Neural cell (in vitro differentiated cells): ENCODE data around the gene CELSR1. TPM values are rescaled to one million over a fixed set of nuclear protein-coding genes. Genes with fewer than 3 reads are reported as not detected.

ENCODE experiments used
- H2AFZ ChIP-seq: fragments of 200-600, 300-800 bp; sonication (generic), shearing (Covaris generic); 2 replicates; pipeline ENCODE4 v1.6.0; 2014; ENCODE audit warnings: low read depth, mild to moderate bottlenecking, antibody characterized with exemption, low read length, moderate library complexity
- H3F3A ChIP-seq: fragments of 200-600 bp; shearing (Covaris generic); 2 replicates; pipeline ENCODE4 v1.6.1; 2016; ENCODE audit warnings: mild to moderate bottlenecking, moderate library complexity, mixed read lengths, antibody characterized with exemption, low read length; ENCODE audit not compliant: insufficient read depth, poor library complexity, severe bottlenecking
- H3K27ac ChIP-seq: fragments of 200-600, 300-800 bp; sonication (generic), shearing (Covaris generic); 2 replicates; pipeline ENCODE4 v1.5.1; 2014; ENCODE audit warnings: mild to moderate bottlenecking, low read length, moderate library complexity
- H3K27me3 ChIP-seq: fragments of 300-800, 200-600 bp; sonication (generic), shearing (Covaris generic); 2 replicates; pipeline ENCODE4 v1.6.0; 2014; ENCODE audit warnings: mild to moderate bottlenecking, low read depth, low read length, moderate library complexity; ENCODE audit not compliant: insufficient read depth
- H3K36me3 ChIP-seq: fragments of 300-800, 200-600 bp; sonication (generic), shearing (Covaris generic); 2 replicates; pipeline ENCODE4 v1.5.1; 2014; ENCODE audit warnings: mild to moderate bottlenecking, antibody characterized with exemption, low read length, moderate library complexity; ENCODE audit not compliant: insufficient read depth
- H3K4me2 ChIP-seq: fragments of 300-800, 200-600 bp; sonication (generic), shearing (Covaris generic); 2 replicates; pipeline ENCODE4 v1.6.0; 2014; ENCODE audit warnings: mild to moderate bottlenecking, low read length
- H3K4me3 ChIP-seq: fragments of 300-800, 200-600 bp; sonication (generic), shearing (Covaris generic); 2 replicates; pipeline ENCODE4 v1.5.1; 2014; ENCODE audit warnings: mild to moderate bottlenecking, low read length, moderate library complexity
- H3K79me2 ChIP-seq: fragments of 200-600 bp; shearing (Covaris generic); replicated peaks from 2 replicates; pipeline ENCODE4 v1.6.0; 2014; ENCODE audit warnings: mild to moderate bottlenecking, low read length, moderate library complexity; ENCODE audit not compliant: insufficient read depth
- H3K9ac ChIP-seq: fragments of 300-800, 200-600 bp; sonication (generic), shearing (Covaris generic); 2 replicates; pipeline ENCODE4 v1.6.1; 2016; ENCODE audit warnings: mild to moderate bottlenecking, low read length, mixed read lengths
- H3K9me2 ChIP-seq: fragments of 200-600 bp; shearing (Covaris generic); 2 replicates; pipeline ENCODE4 v1.6.1; 2016; ENCODE audit warnings: mild to moderate bottlenecking, low read length, mixed read lengths; ENCODE audit not compliant: insufficient read depth
- H3K9me3 ChIP-seq: fragments of 200-600, 300-800 bp; sonication (generic), shearing (Covaris generic); 2 replicates; pipeline ENCODE4 v1.6.1; 2016; ENCODE audit warnings: mild to moderate bottlenecking, mixed run types, low read length, moderate library complexity, mixed read lengths
- H4K20me1 ChIP-seq: fragments of 200-600 bp; shearing (Covaris generic); 2 replicates; pipeline ENCODE4 v1.6.1; 2016; ENCODE audit warnings: mild to moderate bottlenecking, mixed run types; ENCODE audit not compliant: insufficient read depth
- CTCF ChIP-seq: fragments of 450-650 bp; IDR thresholded peaks from 2 replicates; pipeline ENCODE4 v1.5.1; 2014; ENCODE audit warnings: antibody characterized with exemption, mild to moderate bottlenecking, moderate library complexity; ENCODE audit not compliant: poor library complexity, severe bottlenecking
- EP300 ChIP-seq: fragments of 450-650 bp; conservative IDR thresholded peaks from 2 replicates; pipeline ENCODE4 v1.6.1; 2014; ENCODE audit warnings: antibody characterized with exemption, mild to moderate bottlenecking, moderate library complexity; ENCODE audit not compliant: poor library complexity, severe bottlenecking
- EZH2 ChIP-seq: fragments of 200-600, 300-800 bp; shearing (Covaris generic), sonication (generic); IDR thresholded peaks from 2 replicates; pipeline ENCODE4 v1.6.1; 2014; ENCODE audit warnings: antibody characterized with exemption, low read length, borderline replicate concordance, mild to moderate bottlenecking; ENCODE audit not compliant: insufficient read depth, poor library complexity, severe bottlenecking
- MXI1 ChIP-seq: fragments of 450-650 bp; conservative IDR thresholded peaks from 2 replicates; pipeline ENCODE4 v1.6.1; 2014; ENCODE audit warnings: antibody characterized with exemption, mild to moderate bottlenecking; ENCODE audit not compliant: poor library complexity, severe bottlenecking
- POLR2AphosphoS5 ChIP-seq: IDR thresholded peaks from 2 replicates; pipeline ENCODE4 v1.6.1; 2012
- RAD21 ChIP-seq: fragments of 450-650 bp; conservative IDR thresholded peaks from 2 replicates; pipeline ENCODE4 v1.6.1; 2014; ENCODE audit warnings: antibody characterized with exemption, mild to moderate bottlenecking, moderate library complexity
- REST ChIP-seq: IDR thresholded peaks from 2 replicates; pipeline ENCODE4 v1.6.1; 2012; ENCODE audit warnings: borderline replicate concordance
- SMC3 ChIP-seq: fragments of 450-650 bp; conservative IDR thresholded peaks from 2 replicates; pipeline ENCODE4 v1.6.1; 2014; ENCODE audit warnings: antibody characterized with exemption, mild to moderate bottlenecking, moderate library complexity; ENCODE audit not compliant: poor library complexity
- TAF1 ChIP-seq: IDR thresholded peaks from 2 replicates; pipeline ENCODE4 v1.6.1; 2012; ENCODE audit warnings: low read depth
- polyA plus RNA-seq: library from polyadenylated mRNA; depleted of rRNA; stranded (reverse); fragments of >200 nt; gene quantifications from 2 replicates; pipeline ENCODE4 v1.2.3, GENCODE V29; 2014

CELSR1 gene
- polyA plus RNA-seq, 1 donor from 2014 or later: 0.14 TPM

- H2AFZ ChIP-seq: no peak overlapping the region
- H3K4me2 ChIP-seq: no peak overlapping the region
- H3K9me2 ChIP-seq: no peaks in the 10 kb centered on the region
- TF ChIP-seq REST: no peak
- TF ChIP-seq EP300: no peak
- no peak for TF ChIP-seq MXI1
- TF ChIP-seq RAD21: no peak
- TF ChIP-seq CTCF: no peak
- no peak for TF ChIP-seq POLR2AphosphoS5
- TF ChIP-seq SMC3: no peak
- no peak for TF ChIP-seq EZH2
- TF ChIP-seq TAF1: no peak
- H3K27ac ChIP-seq: no peak overlapping the region
- no peaks in the 10 kb centered on the region for H3K36me3 ChIP-seq
- no peaks in the 10 kb centered on the region for H3K9me3 ChIP-seq
- no peaks in the 10 kb centered on the region for H4K20me1 ChIP-seq
- no peak overlapping the region for H3K9ac ChIP-seq
- H3K4me3 ChIP-seq: no peak overlapping the region
- no peaks in the 10 kb centered on the region for H3K27me3 ChIP-seq
- H3F3A ChIP-seq: no peaks in the 10 kb centered on the region
- no peaks in the 10 kb centered on the region for H3K79me2 ChIP-seq
These were observed 26.0 kb downstream of the CELSR1 start for GRCh38 chr22:46511151-46512038.

- no peak for TF ChIP-seq REST
- TF ChIP-seq CTCF: no peak
- TF ChIP-seq POLR2AphosphoS5: no peak
- TF ChIP-seq SMC3: no peak
- TF ChIP-seq RAD21: no peak
- no peak for TF ChIP-seq EP300
- TF ChIP-seq MXI1: no peak
- no peak for TF ChIP-seq TAF1
- TF ChIP-seq EZH2: no peak
- Histone ChIP-seq H3K36me3 (no peaks in the 10 kb centered on the region), H3F3A (no peaks in the 10 kb centered on the region), H2AFZ (no peak overlapping the region), H3K9ac (peak overlapping the region; percentile 17), H4K20me1 (no peaks in the 10 kb centered on the region), H3K4me3 (no peak overlapping the region), H3K9me2 (no peaks in the 10 kb centered on the region), H3K79me2 (no peaks in the 10 kb centered on the region), H3K27ac (no peak overlapping the region), H3K4me2 (no peak overlapping the region), H3K27me3 (no peaks in the 10 kb centered on the region), H3K9me3 (no peaks in the 10 kb centered on the region)
These were observed 27.9 kb downstream of the CELSR1 start for GRCh38 chr22:46509416-46510089.
